Measurements from ENCODE around the gene FTCD. TPM values are rescaled to one million over a fixed set of nuclear protein-coding genes. Genes with fewer than 3 reads are reported as not detected.

Gene FTCD
- total and polyA plus RNA-seq, 10 of the 15 experiments (the other 5 are each of a cell fraction or from before 2014, with no cell fraction given): 0.27 to 0.28 TPM; not detected in 8

- in situ Hi-C loops (cut with MboI) (no loop called here), intact Hi-C loops (cut with micrococcal nuclease; ENCODE audit: unreplicated experiment) (no loop called here)
- Histone ChIP-seq H3K36me3 (ENCODE audit: control insufficient read depth in 2 of 2, insufficient read depth in 2 of 2, low read length in 1 of 2) (peaks cover 7 to 11% of the 10 kb centered on the region in 2 experiments), H3K9me3 (replicated peaks; ENCODE audit: control insufficient read depth, insufficient read depth, low read length) (no peaks in the 10 kb centered on the region), H3K9ac (ENCODE audit: control insufficient read depth, insufficient read depth, low read length) (no peak overlapping the region), H3K27ac (ENCODE audit: control insufficient read depth, insufficient read depth) (no peak overlapping the region), H3K79me2 (ENCODE audit: control insufficient read depth, insufficient read depth, low read length) (no peaks in the 10 kb centered on the region), H2AFZ (ENCODE audit: control insufficient read depth, low read depth, low read length) (no peak overlapping the region), H3K4me3 (no peak overlapping the region), H3K27me3 (replicated peaks in 1 of 2; ENCODE audit: control insufficient read depth in 2 of 2, insufficient read depth in 2 of 2, low read length in 1 of 2) (no peaks in the 10 kb centered on the region), H3K4me1 (ENCODE audit: control insufficient read depth, insufficient read depth, low read length) (no peaks in the 10 kb centered on the region; the same call in 1 of the 2 replicates), H4K20me1 (ENCODE audit: control insufficient read depth, insufficient read depth) (no peaks in the 10 kb centered on the region), H3K4me2 (ENCODE audit: control insufficient read depth, insufficient read depth) (no peak overlapping the region)
- BruUV-seq (replicated peaks): TSS peak; percentile 58
- DNase-seq (ENCODE audit: low read depth, low spot score) (no peak), FAIRE-seq (no peak), ATAC-seq (no peak)
- CTCF ChIA-PET: no interaction called here
- SMC1A ChIA-PET (ENCODE audit: uncharacterized antibody, unreplicated experiment): no interaction called here
- RAD21 ChIA-PET (ENCODE audit: unreplicated experiment): no interaction called here
- POLR2A ChIA-PET: no interaction called here
- TF ChIP-seq KLF5 (IDR thresholded peaks at IDR 0.05; ENCODE audit: partially characterized antibody): no peak
- no peak for TF ChIP-seq GABPA (IDR thresholded peaks at IDR 0.05; ENCODE audit: low read depth)
- no peak for TF ChIP-seq ZNF217 (IDR thresholded peaks at IDR 0.05)
- TF ChIP-seq RBBP5 (conservative IDR thresholded peaks at IDR 0.05): no peak
- no peak for TF ChIP-seq TARDBP (IDR thresholded peaks at IDR 0.05; ENCODE audit: borderline replicate concordance)
- no peak for TF ChIP-seq SUPT20H (IDR thresholded peaks at IDR 0.05; ENCODE audit: borderline replicate concordance, control insufficient read depth, low read depth, low read length)
- no peak for TF ChIP-seq ZBTB11 (CRISPR knock-in tag; IDR thresholded peaks at IDR 0.05)
- TF ChIP-seq TCF7 (IDR thresholded peaks at IDR 0.05; ENCODE audit: borderline replicate concordance): no peak
- no peak for TF ChIP-seq ZBTB33 (IDR thresholded peaks at IDR 0.05)
- 93% methylated on average over 15 of the region's 15 CpGs for WGBS (ENCODE audit: insufficient coverage, insufficient replicate concordance, low lambda C conversion rate, missing lambda C conversion rate)
Observed at GRCh38 chr21:46190491-46191131, 35.2 kb upstream of the FTCD start.

Data from GM12878 (cell line).